Keratinocyte (primary cell): ENCODE results near the gene LHFPL2. TPM values are rescaled to one million over a fixed set of nuclear protein-coding genes. Genes with fewer than 3 reads are reported as not detected.
"Not testable (repeated sequence)": the region's sequence is repeated elsewhere in the genome, so short reads cannot be mapped to it uniquely, and the experiment has no call there.

Source experiments
- DNase-seq: peaks from one replicate; pipeline ENCODE4 v3.0.0-alpha.2; 2011; ENCODE audit warnings: low read depth, missing footprints, low spot score
- FAIRE-seq: peaks from 2 replicates; lab custom pipeline; 2011; peaks lifted over from hg19 to GRCh38; lab: Jason Lieb, UNC
- H2AFZ ChIP-seq: 2 replicates; pipeline ENCODE4 v1.6.0; 2012; ENCODE audit warnings: low read length, control low read depth, inconsistent platforms; ENCODE audit not compliant: control insufficient read depth
- H3K27ac ChIP-seq: 2 replicates; pipeline ENCODE4 v1.5.1; 2011; ENCODE audit warnings: low read length; ENCODE audit not compliant: control insufficient read depth, insufficient read depth
- H3K27me3 ChIP-seq: 3 replicates; pipeline ENCODE4 v1.6.0; 2011; ENCODE audit warnings: low read length; ENCODE audit not compliant: control insufficient read depth, insufficient read depth; ENCODE audit errors: extremely low read depth
- H3K36me3 ChIP-seq, 2 experiments: 2 replicates in 1 of 2; 3 replicates in 1 of 2; pipeline ENCODE4 v1.5.1; 2011; ENCODE audit warnings: low read length in 2 of 2, mild to moderate bottlenecking in 1 of 2; ENCODE audit not compliant: control insufficient read depth in 2 of 2, insufficient read depth in 2 of 2; ENCODE audit errors: extremely low read depth in 1 of 2
- H3K4me1 ChIP-seq: 3 replicates; pipeline ENCODE4 v1.5.1; 2011; ENCODE audit warnings: low read length; ENCODE audit not compliant: control insufficient read depth, insufficient read depth; ENCODE audit errors: extremely low read depth
- H3K4me2 ChIP-seq: 3 replicates; pipeline ENCODE4 v1.6.0; 2011; ENCODE audit warnings: low read depth, low read length; ENCODE audit not compliant: control insufficient read depth, insufficient read depth; ENCODE audit errors: extremely low read depth
- H3K4me3 ChIP-seq, 3 experiments: fragments of 200-600 bp in 1 of 3; sonication (generic) in 1 of 3; 2 replicates in 2 of 3; 3 replicates in 1 of 3; pipeline ENCODE4 v1.5.1; 2011 to 2016; ENCODE audit warnings: low read length in 3 of 3, mild to moderate bottlenecking in 3 of 3, control low read depth in 2 of 3, inconsistent platforms in 1 of 3, low read depth in 1 of 3, mixed read lengths in 1 of 3, mixed run types in 1 of 3, moderate library complexity in 1 of 3; ENCODE audit not compliant: control insufficient read depth in 2 of 3, insufficient read depth in 2 of 3; ENCODE audit errors: extremely low read depth in 1 of 3
- H3K79me2 ChIP-seq: 2 replicates; pipeline ENCODE4 v1.6.0; 2012; ENCODE audit warnings: low read length; ENCODE audit not compliant: control insufficient read depth, insufficient read depth
- H3K9ac ChIP-seq: 3 replicates; pipeline ENCODE4 v1.6.0; 2011; ENCODE audit warnings: low read length; ENCODE audit not compliant: control insufficient read depth, insufficient read depth; ENCODE audit errors: extremely low read depth
- H3K9me1 ChIP-seq: 3 replicates; pipeline ENCODE4 v1.6.0; 2011; ENCODE audit warnings: low read length; ENCODE audit not compliant: control insufficient read depth, insufficient read depth; ENCODE audit errors: extremely low read depth
- H3K9me3 ChIP-seq: 2 replicates; pipeline ENCODE4 v1.5.1; 2012; ENCODE audit warnings: low read depth, low read length; ENCODE audit not compliant: control insufficient read depth
- H4K20me1 ChIP-seq: 3 replicates; pipeline ENCODE4 v1.6.0; 2011; ENCODE audit warnings: low read length; ENCODE audit not compliant: control insufficient read depth, insufficient read depth; ENCODE audit errors: extremely low read depth
- EZH2 ChIP-seq: IDR thresholded peaks from one replicate; pipeline ENCODE4 v1.6.1; 2012; ENCODE audit warnings: inconsistent platforms, mild to moderate bottlenecking, low read length, moderate library complexity
- dilution Hi-C: fragments of 300-500 bp; cut with MboI; formaldehyde crosslinking; loops from one replicate; pipeline ENCODE4 v1.7.0; 2020; ENCODE audit warnings: low sequenced_read_pairs; ENCODE audit not compliant: extremely low pct_ligation_motif_present
- polyA minus RNA-seq, 3 experiments: library from RNA; depleted of rRNA, polyadenylated mRNA; stranded (reverse); fragments of >200 nt; gene quantifications; 1 replicate in 1 of 3; 2 replicates in 1 of 3; 3 replicates in 1 of 3; pipeline ENCODE4 v1.2.3, GENCODE V29; 2011
- polyA plus RNA-seq, 5 experiments: library from polyadenylated mRNA; depleted of rRNA in 3 of 5; stranded (reverse) in 3 of 5; stranded (forward) in 1 of 5; unstranded in 1 of 5; fragments of >200 nt; gene quantifications; 1 replicate in 1 of 5; 2 replicates in 3 of 5; 3 replicates in 1 of 5; pipeline versions ENCODE4 v1.2.1 to v1.2.3, GENCODE V29; 2011 to 2012; ENCODE audit warnings: missing spikeins in 2 of 5, low read depth in 1 of 5, low replicate concordance in 1 of 5
- TF ChIP-seq, protein P1 (sequence below), 3 experiments: IDR thresholded peaks in 1 of 3; conservative IDR thresholded peaks in 1 of 3; optimal IDR thresholded peaks in 1 of 3; 2 replicates in 2 of 3; 3 replicates in 1 of 3; pipeline versions ENCODE3 to v1.5.1; 2011; ENCODE audit warnings: low read length in 3 of 3, mild to moderate bottlenecking in 3 of 3, moderate library complexity in 2 of 3, control low read depth in 1 of 3, inconsistent platforms in 1 of 3; ENCODE audit not compliant: insufficient read depth in 2 of 3; ENCODE audit errors: extremely low read depth in 1 of 3

Gene LHFPL2, protein sequence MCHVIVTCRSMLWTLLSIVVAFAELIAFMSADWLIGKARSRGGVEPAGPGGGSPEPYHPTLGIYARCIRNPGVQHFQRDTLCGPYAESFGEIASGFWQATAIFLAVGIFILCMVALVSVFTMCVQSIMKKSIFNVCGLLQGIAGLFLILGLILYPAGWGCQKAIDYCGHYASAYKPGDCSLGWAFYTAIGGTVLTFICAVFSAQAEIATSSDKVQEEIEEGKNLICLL
- 9.6 to 12.3 TPM (median 11.4 TPM) in 3 replicates for polyA plus RNA-seq
- 23.2 TPM for polyA plus RNA-seq (2011; ENCODE audit: low read depth)
- polyA plus RNA-seq (2011; cell fraction: cytosol; rRNA removed): 6.4 and 10.4 TPM in 2 replicates
- polyA plus RNA-seq (2011; cell fraction: nucleus; rRNA removed): 26.5 and 32.0 TPM in 2 replicates
- 15.6 and 17.0 TPM in 2 replicates for polyA plus RNA-seq (2012; ENCODE audit: low replicate concordance)
- 12.9 to 24.7 TPM (median 13.4 TPM) in 3 replicates for polyA minus RNA-seq
- polyA minus RNA-seq (2011; cell fraction: cytosol; rRNA and poly(A)+ RNA removed): 13.8 TPM
- 27.1 and 43.7 TPM in 2 replicates for polyA minus RNA-seq (2011; cell fraction: nucleus; rRNA and poly(A)+ RNA removed)

DNA sequence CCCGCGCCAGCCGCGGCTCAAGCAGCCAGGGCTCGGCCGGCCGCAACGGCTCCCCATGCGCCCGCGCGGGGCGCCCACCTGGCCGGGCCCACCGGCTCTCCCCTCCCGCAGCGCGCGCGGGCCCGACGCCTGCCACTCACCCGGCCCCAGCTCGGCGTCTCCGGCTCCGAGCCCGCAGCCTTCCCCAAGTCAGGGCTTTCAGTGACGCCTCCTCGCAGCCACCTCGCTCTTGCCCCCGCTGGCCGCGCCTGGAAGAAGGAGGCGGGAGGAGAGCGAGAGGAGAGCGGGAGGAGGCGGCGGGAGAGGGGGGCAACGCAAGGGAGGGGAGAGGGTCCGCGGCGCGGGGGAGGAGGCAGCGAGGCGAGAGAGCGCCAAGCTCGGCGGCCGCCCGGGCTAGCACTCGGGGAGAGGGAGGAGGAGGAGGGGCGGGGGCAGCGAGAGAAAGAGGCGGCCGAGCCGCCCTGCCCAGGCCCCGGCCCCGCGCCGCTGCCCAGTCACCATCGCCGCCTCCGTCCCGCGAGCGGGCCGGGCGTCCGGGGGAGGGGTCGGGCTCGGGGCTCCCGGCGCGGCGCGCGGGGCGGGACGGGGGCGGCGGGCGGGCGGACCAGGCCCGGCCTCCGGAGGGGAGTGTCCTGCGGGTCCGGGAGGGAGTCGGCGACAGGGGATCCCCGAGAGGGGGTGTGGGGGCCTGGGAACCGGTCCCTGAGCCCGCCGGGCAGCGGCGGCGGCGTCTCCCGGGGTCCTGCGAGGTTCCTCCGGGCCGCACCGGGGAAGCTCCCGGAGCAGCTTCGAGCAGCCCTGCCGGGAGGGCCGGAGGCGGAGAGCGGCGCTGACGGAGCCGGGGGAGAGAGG is at the start of gene LHFPL2:
TSS of gene LHFPL2 (minus strand) at position 414 of the 852 bp plus-strand sequence. CDS start 138,559 bp downstream, outside the sequence.
- H4K20me1 ChIP-seq: no peaks in the 10 kb centered on the region
- H3K4me2 ChIP-seq: peak within 1 kb of the TSS; percentile 85
- peaks cover 4% of the 10 kb centered on the region for H3K9me1 ChIP-seq
- H3K4me1 ChIP-seq: peaks cover 20% of the 10 kb centered on the region
- H2AFZ ChIP-seq: peak within 1 kb of the TSS; percentile 72
- peaks cover 24% of the 10 kb centered on the region for H3K79me2 ChIP-seq
- H3K9ac ChIP-seq: peak within 1 kb of the TSS; percentile 88
- peak within 1 kb of the TSS; percentile 79 for H3K27ac ChIP-seq
- H3K27me3 ChIP-seq: no peaks in the 10 kb centered on the region
- FAIRE-seq: no peak
- DNase-seq: no peak
- TF ChIP-seq EZH2: no peak
- TF ChIP-seq, protein P1, sequence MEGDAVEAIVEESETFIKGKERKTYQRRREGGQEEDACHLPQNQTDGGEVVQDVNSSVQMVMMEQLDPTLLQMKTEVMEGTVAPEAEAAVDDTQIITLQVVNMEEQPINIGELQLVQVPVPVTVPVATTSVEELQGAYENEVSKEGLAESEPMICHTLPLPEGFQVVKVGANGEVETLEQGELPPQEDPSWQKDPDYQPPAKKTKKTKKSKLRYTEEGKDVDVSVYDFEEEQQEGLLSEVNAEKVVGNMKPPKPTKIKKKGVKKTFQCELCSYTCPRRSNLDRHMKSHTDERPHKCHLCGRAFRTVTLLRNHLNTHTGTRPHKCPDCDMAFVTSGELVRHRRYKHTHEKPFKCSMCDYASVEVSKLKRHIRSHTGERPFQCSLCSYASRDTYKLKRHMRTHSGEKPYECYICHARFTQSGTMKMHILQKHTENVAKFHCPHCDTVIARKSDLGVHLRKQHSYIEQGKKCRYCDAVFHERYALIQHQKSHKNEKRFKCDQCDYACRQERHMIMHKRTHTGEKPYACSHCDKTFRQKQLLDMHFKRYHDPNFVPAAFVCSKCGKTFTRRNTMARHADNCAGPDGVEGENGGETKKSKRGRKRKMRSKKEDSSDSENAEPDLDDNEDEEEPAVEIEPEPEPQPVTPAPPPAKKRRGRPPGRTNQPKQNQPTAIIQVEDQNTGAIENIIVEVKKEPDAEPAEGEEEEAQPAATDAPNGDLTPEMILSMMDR (optimal IDR thresholded peaks at IDR 0.05 in 1 of 3, IDR thresholded peaks at IDR 0.05 in 1 of 3, conservative IDR thresholded peaks at IDR 0.05 in 1 of 3; ENCODE audit: extremely low read depth in 1 of 3, insufficient read depth in 2 of 3, low read length in 3 of 3): no peak
- dilution Hi-C loops: no loop called here
- H3K4me3 ChIP-seq: peak within 1 kb of the TSS; percentile 65 to 81 (median 81)
- no peaks in the 10 kb centered on the region for H3K36me3 ChIP-seq
- no peaks in the 10 kb centered on the region for H3K9me3 ChIP-seq

DNA sequence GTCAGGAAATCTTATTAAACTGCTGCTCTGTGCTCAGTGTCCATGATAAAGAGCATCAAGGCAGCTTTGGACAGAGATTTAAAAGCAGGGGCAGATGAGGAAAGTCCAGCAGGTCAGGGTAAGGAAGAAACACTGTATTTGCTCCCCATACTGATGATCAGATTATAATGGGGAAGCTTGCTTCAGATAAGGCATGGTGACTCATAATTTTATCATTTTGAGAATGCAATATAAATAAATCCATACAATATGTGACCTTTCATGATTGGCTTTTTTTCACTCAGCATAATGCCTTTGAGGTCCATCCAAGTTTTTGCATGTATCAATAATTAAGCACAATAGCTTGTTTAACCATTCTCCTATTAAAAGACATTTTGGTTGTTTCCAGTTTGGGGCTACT is 48.1 kb upstream of the LHFPL2 start:
- peak overlapping the region; percentile 39 for H2AFZ ChIP-seq
- H3K4me3 ChIP-seq: no peak overlapping the region
- dilution Hi-C loops: no loop called here
- H3K4me1 ChIP-seq: peaks cover 32% of the 10 kb centered on the region
- TF ChIP-seq, protein P1 (optimal IDR thresholded peaks at IDR 0.05 in 1 of 3, IDR thresholded peaks at IDR 0.05 in 1 of 3, conservative IDR thresholded peaks at IDR 0.05 in 1 of 3; ENCODE audit: extremely low read depth in 1 of 3, insufficient read depth in 2 of 3, low read length in 3 of 3): no peak
- no peak for TF ChIP-seq EZH2
- no peaks in the 10 kb centered on the region for H3K36me3 ChIP-seq
- H3K9me1 ChIP-seq: no peaks in the 10 kb centered on the region
- no peak overlapping the region for H3K9ac ChIP-seq
- H3K27me3 ChIP-seq: no peaks in the 10 kb centered on the region
- no peak overlapping the region for H3K4me2 ChIP-seq
- FAIRE-seq (no peak), DNase-seq (no peak)
- no peaks in the 10 kb centered on the region for H3K79me2 ChIP-seq
- H3K9me3 ChIP-seq: peaks cover 2% of the 10 kb centered on the region
- no peaks in the 10 kb centered on the region for H4K20me1 ChIP-seq
- no peak overlapping the region for H3K27ac ChIP-seq

DNA sequence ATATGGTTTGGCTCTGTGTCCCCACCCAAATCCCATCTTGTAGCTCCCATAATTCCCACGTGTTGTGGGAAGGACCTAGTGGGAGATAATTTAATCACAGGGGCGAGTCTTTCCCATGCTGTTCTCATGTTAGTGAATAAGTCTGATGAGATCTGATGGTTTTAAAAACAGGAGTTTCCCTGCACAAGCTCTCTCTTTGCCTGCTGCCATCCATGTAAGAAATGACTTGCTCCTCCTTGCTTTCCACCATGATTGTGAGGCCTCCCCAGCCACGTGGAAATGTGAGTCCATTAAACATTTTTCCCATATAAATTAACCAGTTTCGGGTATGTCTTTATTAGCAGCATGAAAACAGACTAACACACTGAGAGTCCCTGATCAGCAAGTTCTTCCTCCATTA is 47.5 kb upstream of the LHFPL2 start:
- H3K9ac ChIP-seq, H3K79me2 ChIP-seq, H3K4me3 ChIP-seq, DNase-seq, H3K9me3 ChIP-seq, FAIRE-seq, H3K4me2 ChIP-seq, H3K9me1 ChIP-seq, H3K27ac ChIP-seq, H3K36me3 ChIP-seq, H2AFZ ChIP-seq, H3K27me3 ChIP-seq, H4K20me1 ChIP-seq, dilution Hi-C loops: not testable (repeated sequence)
- H3K4me1 ChIP-seq: peaks cover 32% of the 10 kb centered on the region
